ENCODE data around the gene ENKD1.
A peak's percentile ranks its signal among the peaks of the same experiment; 100 is the strongest.

ENKD1 gene

GRCh38 chr16:67662653-67663010, 3.9 kb downstream of the ENKD1 start:
- no peak for DNase-seq

- DNase-seq, result no peak
Measured at GRCh38 chr16:67661886-67662652, 4.5 kb downstream of the ENKD1 start.

GRCh38 chr16:67661101-67661761, 5.3 kb downstream of the ENKD1 start:
- no peak for DNase-seq

GRCh38 chr16:67660564-67661028, 6.0 kb downstream of the ENKD1 start, which contains the start of gene PARD6A:
PARD6A (plus strand) TSS chr16:67660960; CDS start chr16:67661039, 79 bp downstream.
- peak; percentile 72 to 88 (median 84) for DNase-seq

- peak; percentile 78 to 92 (median 88) for DNase-seq
Measured at GRCh38 chr16:67659675-67660563, 6.6 kb downstream of the ENKD1 start, which contains the start of gene ACD. ACD (minus strand) TSS chr16:67660260; CDS start chr16:67660220, 40 bp downstream.

GRCh38 chr16:67658849-67659674, 7.5 kb downstream of the ENKD1 start:
- DNase-seq, result no peak

- DNase-seq, result no peak
Measured at GRCh38 chr16:67657751-67658518, 8.6 kb downstream of the ENKD1 start.

GRCh38 chr16:67657017-67657608, 9.4 kb downstream of the ENKD1 start:
- no peak for DNase-seq

GRCh38 chr16:67656344-67657016, 10.1 kb downstream of the ENKD1 start:
- no peak for DNase-seq

- DNase-seq, result no peak
Measured at GRCh38 chr16:67655363-67655762, 11.2 kb downstream of the ENKD1 start.

GRCh38 chr16:67654403-67654911, 12.1 kb downstream of the ENKD1 start:
- no peak for DNase-seq

GRCh38 chr16:67653789-67654402, 12.7 kb downstream of the ENKD1 start:
- DNase-seq, result no peak

- DNase-seq, result no peak
Measured at GRCh38 chr16:67653128-67653788, 13.3 kb downstream of the ENKD1 start.

GRCh38 chr16:67652578-67653127, 13.9 kb downstream of the ENKD1 start:
- DNase-seq, result no peak

GRCh38 chr16:67651847-67652246, 14.7 kb downstream of the ENKD1 start:
- no peak for DNase-seq

GRCh38 chr16:67651039-67651438, 15.5 kb downstream of the ENKD1 start:
- no peak for DNase-seq

- no peak for DNase-seq
Measured at GRCh38 chr16:67650023-67650422, 16.5 kb downstream of the ENKD1 start.

GRCh38 chr16:67649494-67649931, 17.0 kb downstream of the ENKD1 start:
- DNase-seq, result no peak
